Breast epithelium (tissue), 3 donors: ENCODE results near the gene DNAJC6.

Experiments used
- CTCF ChIP-seq, 3 donors: fragments of 450-650 bp; IDR thresholded peaks; one replicate each; pipeline ENCODE4 v1.5.1; 2016 to 2017; ENCODE audit warnings: antibody characterized with exemption in 3 of 3, mild to moderate bottlenecking in 3 of 3, moderate library complexity in 3 of 3
- POLR2A ChIP-seq: fragments of 450-650 bp; IDR thresholded peaks from one replicate; pipeline ENCODE4 v1.6.1; 2016; ENCODE audit warnings: antibody characterized with exemption, mild to moderate bottlenecking, moderate library complexity
- POLR2AphosphoS5 ChIP-seq, 3 donors: sonication (generic); formaldehyde crosslinking; IDR thresholded peaks; one replicate each; pipeline ENCODE4 v1.6.1; 2017; ENCODE audit warnings: antibody characterized with exemption in 3 of 3

DNA sequence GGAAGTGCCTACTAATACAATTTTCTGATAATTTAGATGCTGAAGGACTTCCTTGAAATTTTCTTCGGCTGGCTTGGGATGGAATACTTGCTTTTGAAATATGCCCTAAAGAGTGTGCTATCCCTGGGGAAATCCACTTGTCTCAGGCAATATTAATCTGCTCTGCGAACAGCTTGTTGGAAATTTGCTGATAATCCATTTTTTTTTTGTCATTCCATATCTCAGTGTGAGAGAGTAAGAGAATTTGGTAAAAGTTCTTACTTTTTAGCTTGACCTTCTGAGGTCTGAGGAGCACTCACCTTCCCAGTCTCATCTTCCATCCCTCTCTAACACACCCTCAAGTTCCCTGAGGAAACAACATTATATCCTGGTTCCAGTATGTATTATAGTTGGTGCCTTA lies 36.8 kb downstream of the DNAJC6 start:
- TF ChIP-seq CTCF (IDR thresholded peaks at IDR 0.05) = no peak
- no peak for TF ChIP-seq POLR2A
- TF ChIP-seq POLR2AphosphoS5 (IDR thresholded peaks at IDR 0.05) = no peak
